NOMO-1 treated with DMSO at 0.1 percent for 48 hours (cell line): ENCODE measurements around the gene GALP.
"Not testable (repeated sequence)": the region's sequence is repeated elsewhere in the genome, so short reads cannot be mapped to it uniquely, and the experiment has no call there.

ENCODE experiments used
- DNase-seq: peaks from one replicate; lab custom pipeline; 2025; ENCODE audit not compliant: unreplicated experiment; lab: John Stamatoyannopoulos, UW

GALP gene

DNA sequence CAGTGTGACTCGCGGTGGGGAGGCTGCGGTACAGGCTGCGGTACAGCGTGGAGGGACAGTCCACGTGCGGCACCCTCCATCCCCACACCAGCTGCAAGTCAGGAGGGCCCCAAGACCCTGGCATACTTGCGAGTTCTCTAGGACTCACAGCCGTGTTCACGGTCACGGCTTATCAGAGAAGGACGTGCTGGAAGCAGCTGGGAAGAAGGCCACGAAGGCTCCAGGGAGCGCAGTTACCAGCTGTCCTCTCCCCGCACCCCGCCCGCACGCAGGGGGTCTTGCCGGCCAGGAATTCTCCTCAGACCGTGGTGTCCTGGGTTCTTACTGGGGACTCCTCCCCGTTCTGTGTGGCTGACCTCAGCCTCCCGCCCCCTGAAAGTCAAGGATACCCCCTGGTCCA lies 28.5 kb upstream of the GALP start:
- no peak for DNase-seq

GRCh38 chr19:56148096-56148495 lies 27.7 kb upstream of the GALP start:
- DNase-seq: no peak

- not testable (repeated sequence) for DNase-seq
Observed at GRCh38 chr19:56148955-56149655, 26.7 kb upstream of the GALP start.

GRCh38 chr19:56149656-56150038 lies 26.2 kb upstream of the GALP start:
- DNase-seq: no peak

GRCh38 chr19:56150358-56150757 lies 25.4 kb upstream of the GALP start:
- no peak for DNase-seq

GRCh38 chr19:56152644-56153043 lies 23.2 kb upstream of the GALP start:
- DNase-seq: no peak

- DNase-seq: no peak
Observed at GRCh38 chr19:56153507-56153906, 22.3 kb upstream of the GALP start.

DNA sequence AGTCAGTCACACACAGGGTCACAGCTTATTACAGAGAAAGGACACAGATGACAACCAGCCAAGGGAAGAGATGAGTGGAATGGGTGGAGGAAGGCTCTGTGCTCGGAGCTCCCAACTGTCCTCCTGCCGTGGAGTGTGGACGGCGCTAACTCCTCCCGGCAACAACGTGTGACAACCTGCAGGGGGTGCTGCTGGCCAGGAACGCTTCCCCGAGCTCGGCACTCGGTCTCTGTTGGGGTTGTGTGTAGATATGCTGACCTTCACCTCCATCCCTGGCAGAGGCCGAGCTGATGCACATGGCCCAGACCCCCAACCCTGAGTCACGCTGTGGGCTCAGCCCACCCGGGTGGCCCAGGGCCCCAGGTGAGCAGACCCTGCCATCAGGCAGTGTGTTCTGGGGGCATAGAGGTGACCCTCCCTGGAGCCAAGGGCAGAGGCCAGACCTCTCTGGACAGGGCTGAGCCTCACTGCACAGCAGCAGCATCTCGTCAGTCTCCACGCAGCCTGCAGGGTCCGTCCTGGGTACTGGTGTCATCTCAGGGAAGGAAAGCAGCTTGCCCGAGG lies 20.6 kb upstream of the GALP start:
- DNase-seq: no peak

GRCh38 chr19:56156768-56157167 lies 19.0 kb upstream of the GALP start:
- no peak for DNase-seq

- DNase-seq: no peak
Observed at GRCh38 chr19:56158170-56158757, 17.5 kb upstream of the GALP start.

DNA sequence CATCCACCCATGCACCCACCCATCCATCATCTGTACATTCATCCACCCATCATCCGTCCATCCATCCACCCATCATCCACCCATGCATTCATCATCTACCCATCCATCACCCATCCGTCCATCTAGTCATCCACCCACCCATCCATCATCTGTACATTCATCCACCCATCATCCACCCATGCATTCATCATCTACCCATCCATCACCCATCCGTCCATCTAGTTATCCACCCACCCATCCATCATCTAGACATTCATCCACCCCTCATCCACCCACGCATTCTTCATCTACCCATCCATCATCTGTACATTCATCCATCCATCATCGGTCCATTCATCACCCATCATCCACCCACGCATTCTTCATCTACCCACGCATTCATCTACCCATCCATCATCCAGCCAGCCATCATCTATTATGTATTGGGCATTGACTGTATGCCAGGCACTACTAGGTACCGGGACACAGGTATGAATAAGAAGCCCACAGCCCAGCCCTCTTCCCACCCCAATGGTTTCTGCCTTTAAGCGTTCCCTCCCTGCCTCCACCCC lies 16.7 kb upstream of the GALP start:
- no peak for DNase-seq

- no peak for DNase-seq
Observed at GRCh38 chr19:56159622-56160271, 16.1 kb upstream of the GALP start.

GRCh38 chr19:56161534-56161933 lies 14.3 kb upstream of the GALP start:
- no peak for DNase-seq

- DNase-seq: no peak
Observed at GRCh38 chr19:56162258-56162657, 13.6 kb upstream of the GALP start.

- no peak for DNase-seq
Observed at GRCh38 chr19:56163097-56163496, 12.7 kb upstream of the GALP start.

- no peak for DNase-seq
Observed at GRCh38 chr19:56167064-56167578, 8.7 kb upstream of the GALP start.

DNA sequence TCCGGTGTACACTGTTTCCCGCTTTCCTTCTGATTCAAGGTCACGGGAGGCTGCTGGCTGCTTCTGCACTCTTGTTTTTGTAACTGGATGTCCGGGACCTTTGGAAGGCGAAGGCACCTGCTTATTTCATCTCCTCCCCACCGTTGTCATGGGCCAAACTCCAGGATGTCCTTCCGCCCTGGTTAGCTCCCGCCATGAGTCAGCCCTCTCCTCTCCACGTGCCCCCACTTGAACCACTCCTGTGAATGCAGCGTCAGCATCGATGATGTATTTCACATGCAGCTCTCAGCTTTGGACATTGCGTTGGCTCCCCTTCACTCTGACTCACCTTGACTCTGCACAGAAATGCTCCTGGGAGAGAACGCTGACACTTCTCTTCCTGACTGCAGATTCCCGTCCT lies 5.5 kb upstream of the GALP start:
- no peak for DNase-seq

DNA sequence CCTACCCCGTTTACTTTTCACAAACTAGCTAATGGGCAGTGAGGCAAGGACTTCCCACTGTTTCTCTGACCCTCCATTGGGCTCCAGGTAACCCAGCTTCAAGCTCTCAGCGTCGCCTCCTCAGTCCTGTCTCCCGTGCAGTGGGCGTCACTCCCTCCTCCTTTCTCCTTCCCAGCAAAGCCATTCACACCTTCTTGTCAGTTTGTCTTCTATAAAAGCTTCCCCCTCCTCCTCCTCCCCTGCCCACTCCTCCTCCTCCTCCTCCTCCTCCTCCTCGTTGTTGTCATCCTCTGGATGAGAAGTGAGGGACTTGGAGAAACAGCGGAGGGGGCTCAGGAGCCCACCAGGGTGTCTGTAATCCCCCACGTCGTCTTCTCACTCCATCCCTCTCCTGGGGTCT lies 1.7 kb upstream of the GALP start:
- no peak for DNase-seq

DNA sequence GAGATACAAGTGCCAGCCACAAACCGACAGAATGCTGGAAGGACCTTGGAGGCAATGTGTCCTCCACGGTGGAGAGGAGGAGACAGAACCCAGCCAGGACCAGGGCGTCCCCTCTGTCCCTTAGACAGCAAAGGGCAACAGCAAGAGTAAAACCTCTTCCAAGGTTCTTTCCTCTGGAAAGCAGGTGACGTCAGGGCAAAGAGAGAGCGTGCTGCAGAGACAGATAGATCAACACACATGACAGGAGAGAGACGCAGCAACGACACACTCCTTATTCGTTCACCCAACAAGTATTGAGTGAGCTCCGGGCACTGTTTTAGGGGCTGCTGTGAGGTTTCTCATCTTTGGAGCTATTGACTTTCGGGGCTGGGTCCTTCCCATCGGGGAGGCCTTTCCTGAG lies 1.3 kb upstream of the GALP start:
- no peak for DNase-seq

DNA sequence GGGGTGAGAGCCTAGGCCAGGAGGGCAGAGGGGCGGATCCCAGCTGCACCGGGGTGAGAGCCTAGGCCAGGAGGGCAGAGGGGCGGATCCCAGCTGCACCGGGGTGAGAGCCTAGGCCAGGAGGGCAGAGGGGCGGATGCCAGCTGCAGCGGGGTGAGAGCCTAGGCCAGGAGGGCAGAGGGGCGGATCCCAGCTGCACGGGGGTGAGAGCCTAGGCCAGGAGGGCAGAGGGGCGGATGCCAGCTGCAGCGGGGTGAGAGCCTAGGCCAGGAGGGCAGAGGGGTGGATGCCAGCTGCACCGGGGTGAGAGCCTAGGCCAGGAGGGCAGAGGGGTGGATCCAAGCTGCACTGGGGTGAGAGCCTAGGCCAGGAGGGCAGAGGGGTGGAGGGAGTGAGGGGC lies 502 bp downstream of the GALP start:
- DNase-seq: not testable (repeated sequence)

- no peak for DNase-seq
Observed at GRCh38 chr19:56176881-56177280, 1.1 kb downstream of the GALP start.
